Effector memory CD4-positive, alpha-beta T cell (primary cell): Measurements from ENCODE around the gene ARHGEF11.

Experiments
- DNase-seq, 3 donors: peaks; one replicate each; pipeline ENCODE4 v3.0.0-alpha.2; 2020
- H3K27ac ChIP-seq: 2 replicates; pipeline ENCODE4 v1.7.0; 2013; ENCODE audit warnings: mild to moderate bottlenecking, low read length, moderate library complexity; ENCODE audit not compliant: insufficient read depth, poor library complexity, severe bottlenecking
- H3K27me3 ChIP-seq: replicated peaks from 2 replicates; pipeline ENCODE4 v1.7.0; 2013; ENCODE audit warnings: mild to moderate bottlenecking, low read length; ENCODE audit not compliant: insufficient read depth, control insufficient read depth, poor library complexity, severe bottlenecking
- H3K36me3 ChIP-seq: 2 replicates; pipeline ENCODE4 v1.7.0; 2013; ENCODE audit warnings: mild to moderate bottlenecking, low read length, moderate library complexity; ENCODE audit not compliant: control insufficient read depth, insufficient read depth
- H3K4me1 ChIP-seq: 2 replicates; pipeline ENCODE4 v1.7.0; 2013; ENCODE audit warnings: low read length, mild to moderate bottlenecking; ENCODE audit not compliant: control insufficient read depth, insufficient read depth, poor library complexity, severe bottlenecking
- H3K4me3 ChIP-seq: 2 replicates; pipeline ENCODE4 v1.7.0; 2013; ENCODE audit warnings: low read length, low read depth, mild to moderate bottlenecking; ENCODE audit not compliant: insufficient read depth, poor library complexity, severe bottlenecking
- H3K9me3 ChIP-seq: 2 replicates; pipeline ENCODE4 v1.7.0; 2013; ENCODE audit warnings: mild to moderate bottlenecking, low read length, moderate library complexity; ENCODE audit not compliant: control insufficient read depth

The ARHGEF11 gene

GRCh38 chr1:156901590-156901900, 144.0 kb downstream of the ARHGEF11 start:
- no peaks in the 10 kb centered on the region for H3K9me3 ChIP-seq
- H3K27ac ChIP-seq: no peak overlapping the region
- peaks cover 4% of the 10 kb centered on the region for H3K27me3 ChIP-seq
- H3K4me1 ChIP-seq: no peaks in the 10 kb centered on the region
- no peaks in the 10 kb centered on the region for H3K36me3 ChIP-seq
- DNase-seq: no peak
- H3K4me3 ChIP-seq: no peak overlapping the region

- Histone ChIP-seq H3K9me3 (no peaks in the 10 kb centered on the region), H3K4me3 (no peak overlapping the region), H3K27ac (no peak overlapping the region), H3K27me3 (peaks cover 4% of the 10 kb centered on the region), H3K36me3 (no peaks in the 10 kb centered on the region), H3K4me1 (no peaks in the 10 kb centered on the region)
- DNase-seq: no peak
Observed at GRCh38 chr1:156900896-156901589, 144.5 kb downstream of the ARHGEF11 start.

- no peak overlapping the region for H3K4me3 ChIP-seq
- H3K36me3 ChIP-seq: no peaks in the 10 kb centered on the region
- no peak for DNase-seq
- H3K4me1 ChIP-seq: no peaks in the 10 kb centered on the region
- no peaks in the 10 kb centered on the region for H3K9me3 ChIP-seq
- H3K27ac ChIP-seq: no peak overlapping the region
- peaks cover 4% of the 10 kb centered on the region for H3K27me3 ChIP-seq
Observed at GRCh38 chr1:156899956-156900718, 145.4 kb downstream of the ARHGEF11 start.

GRCh38 chr1:156898971-156899664, 146.4 kb downstream of the ARHGEF11 start:
- Histone ChIP-seq H3K4me3 (no peak overlapping the region), H3K27me3 (peaks cover 10% of the 10 kb centered on the region), H3K4me1 (no peaks in the 10 kb centered on the region), H3K36me3 (no peaks in the 10 kb centered on the region), H3K27ac (no peak overlapping the region), H3K9me3 (no peaks in the 10 kb centered on the region)
- DNase-seq: no peak

GRCh38 chr1:156898161-156898566, 147.4 kb downstream of the ARHGEF11 start:
- H3K27me3 ChIP-seq: peaks cover 20% of the 10 kb centered on the region
- H3K4me3 ChIP-seq: no peak overlapping the region
- H3K9me3 ChIP-seq: no peaks in the 10 kb centered on the region
- DNase-seq: no peak
- peaks cover 6% of the 10 kb centered on the region for H3K4me1 ChIP-seq
- no peaks in the 10 kb centered on the region for H3K36me3 ChIP-seq
- no peak overlapping the region for H3K27ac ChIP-seq

GRCh38 chr1:156897078-156897825, 148.3 kb downstream of the ARHGEF11 start:
- peaks cover 26% of the 10 kb centered on the region for H3K27me3 ChIP-seq
- H3K27ac ChIP-seq: no peak overlapping the region
- no peaks in the 10 kb centered on the region for H3K9me3 ChIP-seq
- no peaks in the 10 kb centered on the region for H3K36me3 ChIP-seq
- H3K4me3 ChIP-seq: no peak overlapping the region
- H3K4me1 ChIP-seq: peaks cover 14% of the 10 kb centered on the region
- DNase-seq: no peak

GRCh38 chr1:156896490-156897033, 149.0 kb downstream of the ARHGEF11 start:
- H3K27ac ChIP-seq: no peak overlapping the region
- no peaks in the 10 kb centered on the region for H3K9me3 ChIP-seq
- H3K4me3 ChIP-seq: no peak overlapping the region
- H3K27me3 ChIP-seq: peaks cover 26% of the 10 kb centered on the region
- H3K36me3 ChIP-seq: no peaks in the 10 kb centered on the region
- DNase-seq: no peak
- peaks cover 17% of the 10 kb centered on the region for H3K4me1 ChIP-seq

GRCh38 chr1:156895927-156896326, 149.6 kb downstream of the ARHGEF11 start:
- no peak overlapping the region for H3K4me3 ChIP-seq
- H3K27ac ChIP-seq: no peak overlapping the region
- H3K9me3 ChIP-seq: no peaks in the 10 kb centered on the region
- peaks cover 26% of the 10 kb centered on the region for H3K27me3 ChIP-seq
- H3K4me1 ChIP-seq: peaks cover 17% of the 10 kb centered on the region
- H3K36me3 ChIP-seq: no peaks in the 10 kb centered on the region
- DNase-seq: no peak

GRCh38 chr1:156895455-156895812, 150.1 kb downstream of the ARHGEF11 start:
- peaks cover 26% of the 10 kb centered on the region for H3K27me3 ChIP-seq
- no peaks in the 10 kb centered on the region for H3K9me3 ChIP-seq
- no peak overlapping the region for H3K27ac ChIP-seq
- H3K4me1 ChIP-seq: peaks cover 17% of the 10 kb centered on the region
- H3K4me3 ChIP-seq: no peak overlapping the region
- DNase-seq: no peak
- no peaks in the 10 kb centered on the region for H3K36me3 ChIP-seq
